Lower leg skin (tissue), 3 donors: ENCODE measurements around the gene RBM4B.

Experiments
- POLR2A ChIP-seq, 2 donors: fragments of 450-650 bp; IDR thresholded peaks; one replicate each; pipeline ENCODE4 v1.6.1; 2016 to 2017; ENCODE audit warnings: antibody characterized with exemption in 2 of 2, mild to moderate bottlenecking in 1 of 2, moderate library complexity in 1 of 2
- TF ChIP-seq, protein P1 (sequence below), 3 donors: fragments of 450-650 bp; IDR thresholded peaks; one replicate each; pipeline ENCODE4 v1.5.1; 2016; ENCODE audit warnings: antibody characterized with exemption in 3 of 3, mild to moderate bottlenecking in 3 of 3, moderate library complexity in 2 of 3

DNA sequence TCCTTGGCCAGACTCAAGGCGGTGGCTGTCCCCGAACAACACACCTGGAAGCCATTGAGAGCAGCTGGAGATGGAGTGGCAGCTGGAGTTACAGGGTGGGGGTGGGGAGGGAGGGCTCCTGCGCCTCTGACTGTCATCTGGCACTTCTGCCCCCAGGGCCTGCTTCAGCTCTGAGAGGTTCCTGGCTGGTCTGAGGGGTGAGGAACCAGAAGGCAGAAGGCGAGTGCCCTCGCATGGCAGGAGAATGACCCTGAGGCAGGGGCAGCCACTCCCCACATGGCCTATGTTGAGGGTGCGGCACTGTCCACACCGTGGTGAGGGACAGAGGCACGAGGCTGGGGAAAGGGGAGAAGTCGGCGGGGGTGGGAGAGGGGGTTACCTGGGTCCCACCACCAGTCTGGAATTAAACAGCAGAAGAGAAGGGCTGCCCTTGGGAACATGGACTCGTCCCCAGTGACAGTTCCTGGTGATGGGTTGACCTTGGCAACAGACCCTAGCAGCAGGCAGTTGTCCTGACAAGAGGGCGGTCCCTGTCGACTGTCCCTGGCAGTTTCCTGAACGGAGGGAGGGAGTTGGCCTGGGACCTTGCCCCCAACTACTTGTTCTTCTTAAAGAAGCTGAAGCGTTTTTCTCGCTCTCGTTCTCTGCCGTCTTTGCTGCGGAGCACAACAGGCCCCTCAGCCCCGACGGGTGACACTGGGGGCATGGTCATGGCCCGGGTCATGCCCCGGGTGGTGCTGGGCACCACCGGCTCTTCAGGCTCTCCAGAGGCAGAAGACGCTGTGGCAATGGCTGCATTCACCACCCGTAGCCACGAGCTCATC is 7.8 kb upstream of the RBM4B start:
- TF ChIP-seq, protein P1, sequence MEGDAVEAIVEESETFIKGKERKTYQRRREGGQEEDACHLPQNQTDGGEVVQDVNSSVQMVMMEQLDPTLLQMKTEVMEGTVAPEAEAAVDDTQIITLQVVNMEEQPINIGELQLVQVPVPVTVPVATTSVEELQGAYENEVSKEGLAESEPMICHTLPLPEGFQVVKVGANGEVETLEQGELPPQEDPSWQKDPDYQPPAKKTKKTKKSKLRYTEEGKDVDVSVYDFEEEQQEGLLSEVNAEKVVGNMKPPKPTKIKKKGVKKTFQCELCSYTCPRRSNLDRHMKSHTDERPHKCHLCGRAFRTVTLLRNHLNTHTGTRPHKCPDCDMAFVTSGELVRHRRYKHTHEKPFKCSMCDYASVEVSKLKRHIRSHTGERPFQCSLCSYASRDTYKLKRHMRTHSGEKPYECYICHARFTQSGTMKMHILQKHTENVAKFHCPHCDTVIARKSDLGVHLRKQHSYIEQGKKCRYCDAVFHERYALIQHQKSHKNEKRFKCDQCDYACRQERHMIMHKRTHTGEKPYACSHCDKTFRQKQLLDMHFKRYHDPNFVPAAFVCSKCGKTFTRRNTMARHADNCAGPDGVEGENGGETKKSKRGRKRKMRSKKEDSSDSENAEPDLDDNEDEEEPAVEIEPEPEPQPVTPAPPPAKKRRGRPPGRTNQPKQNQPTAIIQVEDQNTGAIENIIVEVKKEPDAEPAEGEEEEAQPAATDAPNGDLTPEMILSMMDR (IDR thresholded peaks at IDR 0.05): no peak
- no peak for TF ChIP-seq POLR2A (IDR thresholded peaks at IDR 0.05)
